AG08396 (cell line): Measurements from ENCODE around the gene CEP41.

Source experiments
- DNase-seq: peaks from one replicate; pipeline ENCODE4 v3.0.0; 2012; ENCODE audit warnings: low spot score, mixed read lengths

CEP41 gene, protein sequence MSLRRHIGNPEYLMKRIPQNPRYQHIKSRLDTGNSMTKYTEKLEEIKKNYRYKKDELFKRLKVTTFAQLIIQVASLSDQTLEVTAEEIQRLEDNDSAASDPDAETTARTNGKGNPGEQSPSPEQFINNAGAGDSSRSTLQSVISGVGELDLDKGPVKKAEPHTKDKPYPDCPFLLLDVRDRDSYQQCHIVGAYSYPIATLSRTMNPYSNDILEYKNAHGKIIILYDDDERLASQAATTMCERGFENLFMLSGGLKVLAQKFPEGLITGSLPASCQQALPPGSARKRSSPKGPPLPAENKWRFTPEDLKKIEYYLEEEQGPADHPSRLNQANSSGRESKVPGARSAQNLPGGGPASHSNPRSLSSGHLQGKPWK

DNA sequence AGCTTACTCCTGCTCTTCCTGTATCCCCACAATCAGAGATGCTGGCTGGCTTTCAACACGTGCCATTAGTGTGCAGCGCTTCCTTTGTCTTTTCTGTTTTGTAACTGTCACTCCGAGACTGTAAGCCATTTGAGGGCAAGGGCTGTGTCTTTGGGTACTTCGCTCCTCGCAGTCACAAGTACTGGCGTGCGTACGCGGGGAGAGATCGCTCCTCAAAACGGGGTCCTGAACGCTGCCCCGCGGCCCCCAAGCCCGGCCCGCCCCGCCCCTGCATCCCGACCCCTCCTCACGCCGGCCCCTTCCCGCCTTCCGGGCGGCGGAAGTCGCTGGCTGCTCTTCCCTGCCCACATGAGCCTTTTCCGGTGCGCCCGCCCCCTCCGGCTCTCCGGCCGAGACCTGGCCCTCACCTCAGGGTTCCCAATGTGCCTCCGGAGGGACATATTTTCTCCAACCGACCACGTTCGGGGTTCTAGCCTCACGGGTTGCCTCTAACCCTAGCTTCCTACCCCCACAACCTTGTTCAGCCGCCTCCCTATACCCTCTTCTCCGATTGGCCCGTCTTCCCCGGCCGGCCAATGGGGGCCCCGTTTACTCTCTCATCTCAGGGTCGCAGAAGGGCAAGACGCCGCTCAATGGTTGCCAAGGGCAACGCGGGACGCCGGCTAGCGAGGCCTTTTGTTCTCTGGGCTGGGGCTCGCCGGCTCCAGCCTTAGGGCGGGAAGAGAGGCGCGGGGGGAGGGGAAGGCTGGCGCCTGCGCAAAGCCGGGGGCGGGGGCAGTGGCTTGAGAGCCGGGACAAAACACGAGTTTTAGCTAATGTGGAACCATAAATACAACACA is at the start of gene CEP41:
CEP41 (minus strand) TSS at position 490 of the 839 bp plus-strand sequence; CDS start at position 440, 50 bp downstream.
- peak; percentile 98 for DNase-seq

DNA sequence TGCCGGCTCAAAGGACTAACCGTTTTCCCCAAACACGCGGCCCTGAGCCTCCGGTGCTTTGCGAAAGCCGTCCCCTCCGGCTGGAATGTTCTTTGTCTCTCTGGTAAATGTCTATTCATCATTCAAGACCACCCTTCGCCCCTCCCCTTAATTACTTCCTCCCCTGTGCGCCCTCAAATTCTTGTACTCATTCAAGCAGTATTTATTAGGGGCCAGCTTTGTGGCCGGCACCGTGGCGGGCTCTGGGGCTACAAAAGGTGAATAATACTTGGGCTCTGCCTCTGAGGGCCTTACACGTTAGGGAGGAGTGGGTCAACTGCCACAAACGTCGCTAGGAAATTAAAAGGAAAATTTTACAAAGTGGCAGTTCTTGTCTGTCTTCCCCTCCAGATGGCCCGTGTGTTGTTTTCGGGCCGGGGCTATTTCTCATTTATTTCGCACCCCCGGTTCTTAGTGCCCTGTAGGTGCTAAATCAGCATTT is 49.5 kb upstream of the CEP41 start:
- DNase-seq = no peak

DNA sequence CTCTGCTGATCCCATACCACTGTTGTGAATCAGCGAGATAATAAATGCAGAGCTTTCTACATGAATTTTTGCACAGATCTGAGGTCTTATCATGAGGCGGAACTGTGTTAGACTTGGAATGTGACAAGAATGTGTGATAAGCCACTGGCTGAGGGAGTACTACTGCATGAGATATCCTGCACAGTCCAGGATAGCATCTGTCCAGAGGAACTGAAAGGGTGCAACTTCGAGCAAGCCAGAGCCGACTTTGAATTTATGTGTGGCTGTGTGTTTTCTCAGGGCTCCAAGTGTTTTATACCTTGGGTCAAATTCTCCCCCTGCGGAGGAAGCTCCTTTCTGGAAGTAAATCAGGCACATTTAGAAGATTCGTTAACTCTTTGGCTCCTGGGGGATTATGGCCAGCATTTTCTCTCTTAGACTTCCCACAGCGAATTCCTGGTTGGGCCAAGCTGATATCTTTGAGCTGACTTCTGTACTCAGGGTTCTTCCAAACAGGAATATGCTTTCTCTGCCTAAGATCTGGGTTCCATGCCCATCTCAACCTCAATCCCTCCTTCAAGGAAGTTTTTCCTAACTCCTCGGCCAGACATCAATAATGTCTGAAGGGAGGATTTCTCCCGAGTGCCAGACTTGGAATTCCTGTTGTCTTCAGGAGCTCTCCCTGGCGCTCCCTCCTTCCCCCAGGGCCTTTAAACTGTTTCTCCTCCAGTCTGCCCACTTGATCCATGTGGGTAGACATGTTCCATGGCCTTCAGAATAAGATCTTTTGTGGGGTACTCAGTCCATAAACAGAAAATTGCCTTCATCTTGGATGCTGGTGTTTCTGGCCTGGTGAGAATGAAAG is 48.5 kb upstream of the CEP41 start:
- peak; percentile 83 for DNase-seq

DNA sequence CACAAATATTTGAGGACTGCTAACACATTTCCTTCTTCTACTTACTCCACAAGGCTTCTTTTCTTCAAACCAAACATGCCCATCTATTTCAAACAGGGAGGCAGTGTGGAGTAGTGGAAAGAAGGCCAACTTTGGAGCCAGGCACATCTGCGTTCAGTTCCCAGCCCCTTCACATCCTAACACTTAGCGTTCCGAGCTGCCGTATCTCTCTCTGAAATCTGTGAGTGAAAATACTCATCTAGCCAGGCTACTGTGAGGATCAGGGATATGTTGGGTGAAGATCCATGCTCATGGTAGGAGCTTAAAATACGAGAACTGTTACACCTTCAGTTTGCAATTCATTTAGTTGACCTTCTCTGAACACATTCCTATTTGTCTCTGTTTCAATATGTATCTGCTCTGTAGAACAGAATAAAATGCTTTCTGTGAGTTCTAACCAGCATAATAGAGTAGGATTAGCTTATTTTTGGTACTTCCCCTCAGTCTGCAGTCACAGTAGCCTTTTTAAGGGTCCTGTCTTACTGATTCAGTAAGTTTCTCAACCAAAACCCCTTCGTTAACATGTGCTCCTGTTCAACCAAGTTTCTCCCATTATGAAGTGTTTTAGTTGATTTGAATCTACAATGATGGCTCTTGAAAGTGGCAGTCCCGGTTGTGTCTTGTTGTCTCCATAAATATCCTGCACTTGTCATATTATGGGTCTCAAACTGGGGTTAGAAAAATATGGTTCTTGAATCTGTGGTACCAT is 47.8 kb upstream of the CEP41 start:
- no peak for DNase-seq

DNA sequence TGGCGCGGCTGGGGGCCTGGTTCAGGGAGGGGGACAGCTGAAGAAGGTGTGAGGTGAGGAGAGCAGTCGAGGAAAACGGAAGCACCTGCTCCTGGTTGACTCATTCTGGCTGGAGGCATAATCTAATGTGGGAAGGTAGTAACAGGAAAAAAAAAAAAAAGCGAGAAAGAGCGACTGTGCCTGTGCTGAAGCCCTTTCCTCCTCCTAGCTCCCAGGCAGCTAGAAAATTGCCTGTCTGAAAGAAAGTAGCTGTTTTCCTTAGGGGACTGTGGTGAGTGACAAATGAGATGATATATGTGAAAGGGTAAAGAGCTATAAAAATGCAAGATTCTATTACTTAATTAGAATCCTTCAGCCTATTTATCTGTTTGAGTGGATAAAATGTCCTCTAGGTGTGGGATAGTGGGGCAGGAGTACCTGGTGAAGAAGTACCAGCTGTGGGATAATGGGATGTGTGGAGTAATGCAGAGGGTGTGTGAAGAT is 46.2 kb upstream of the CEP41 start:
- DNase-seq = no peak

DNA sequence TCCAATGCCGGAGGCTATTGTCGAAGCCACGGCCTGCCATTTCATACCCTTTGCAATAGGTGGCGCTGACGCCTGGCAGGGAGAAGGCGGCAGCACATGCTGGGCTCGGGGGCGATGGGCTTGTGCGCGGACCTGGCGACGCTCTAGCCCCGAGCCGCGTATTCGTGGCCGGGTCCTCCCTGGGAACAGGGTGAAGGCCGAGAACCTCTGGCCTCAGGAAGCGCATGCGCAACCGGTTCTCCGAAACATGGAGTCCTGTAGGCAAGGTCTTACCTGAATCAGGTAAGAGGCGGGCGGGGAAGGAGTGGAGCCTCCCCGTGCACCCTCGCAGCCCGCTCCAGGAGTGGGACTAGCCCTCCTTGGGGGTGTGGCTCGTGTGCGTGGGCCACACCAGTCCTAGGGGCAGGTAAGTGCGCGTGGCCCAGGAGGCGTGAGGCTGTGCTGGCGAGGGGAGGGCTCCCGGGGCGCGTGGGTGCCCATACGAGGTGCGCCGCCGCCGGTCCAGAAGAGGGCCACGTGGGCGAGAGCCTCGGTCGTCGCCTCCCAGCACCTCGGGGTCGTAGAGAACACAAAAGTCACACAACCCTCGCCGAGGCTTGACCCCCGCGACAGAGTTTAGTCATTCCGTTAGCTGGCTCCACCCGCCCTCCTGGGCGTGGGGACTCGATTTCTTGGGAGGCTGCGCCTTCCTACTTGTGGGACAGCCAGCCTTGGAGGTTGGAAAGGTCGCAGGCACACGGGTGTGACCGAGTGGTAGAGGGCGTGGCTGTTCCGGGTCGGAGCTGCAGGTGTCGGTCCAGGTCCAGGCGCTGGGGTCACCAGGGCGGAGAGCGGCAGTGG is 45.5 kb upstream of the CEP41 start:
- no peak for DNase-seq

DNA sequence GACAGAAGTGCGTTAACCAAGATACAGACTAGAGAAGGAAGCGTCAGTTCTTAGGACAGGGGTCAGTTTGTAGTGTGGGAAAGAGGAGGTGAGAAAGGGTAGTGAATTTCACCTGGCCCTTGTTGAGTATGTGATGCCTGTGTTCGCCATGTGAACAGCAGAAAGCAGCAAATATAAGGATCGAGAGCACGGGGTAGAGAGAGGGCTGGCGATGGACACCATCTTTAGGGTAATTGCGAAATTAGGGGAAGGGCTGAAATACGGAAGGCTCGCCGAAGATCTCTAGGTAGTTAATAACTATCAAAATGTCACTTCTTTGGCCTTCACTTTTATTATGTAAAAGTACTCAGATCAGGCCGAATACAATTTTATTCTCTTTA is 44.9 kb upstream of the CEP41 start:
- no peak for DNase-seq

DNA sequence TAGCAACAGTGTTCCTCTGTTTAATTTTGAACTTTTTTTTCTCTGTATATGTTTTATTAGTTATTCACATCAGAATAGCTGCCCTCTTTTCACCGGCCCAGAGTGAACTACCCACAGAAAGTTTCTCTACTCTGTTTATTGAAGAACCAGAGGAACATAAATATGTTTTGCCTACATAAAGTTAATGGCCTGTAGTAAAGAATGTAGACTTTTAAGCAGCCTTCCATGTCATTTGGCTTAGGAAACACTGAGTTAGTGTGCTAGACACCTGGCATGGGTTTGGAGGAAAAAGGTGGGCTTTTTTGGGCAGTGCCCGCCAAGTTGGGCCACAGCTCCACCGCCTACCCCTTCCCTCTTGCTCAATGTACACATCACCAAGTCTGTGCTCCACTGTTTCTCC is 42.2 kb upstream of the CEP41 start:
- no peak for DNase-seq

DNA sequence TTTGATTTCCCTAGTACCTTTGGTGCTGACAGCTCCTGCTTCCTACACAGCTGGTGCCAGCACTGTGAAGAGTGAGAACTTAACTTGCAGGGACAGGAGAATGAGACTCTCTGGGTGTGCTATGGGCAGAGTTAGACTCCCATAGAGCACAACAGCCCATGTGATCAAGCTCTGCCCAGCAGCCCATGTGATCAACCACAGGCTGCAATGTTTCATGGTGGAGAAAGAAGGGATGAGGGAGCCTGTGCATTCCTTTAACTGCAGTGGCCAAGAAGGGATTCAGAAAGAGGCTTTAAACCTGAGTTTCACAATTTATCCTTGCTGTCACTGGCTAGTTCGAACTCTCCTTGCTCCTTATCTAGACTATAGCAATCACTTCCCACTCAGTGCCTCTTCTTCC is 41.1 kb upstream of the CEP41 start:
- DNase-seq = peak; percentile 37

DNA sequence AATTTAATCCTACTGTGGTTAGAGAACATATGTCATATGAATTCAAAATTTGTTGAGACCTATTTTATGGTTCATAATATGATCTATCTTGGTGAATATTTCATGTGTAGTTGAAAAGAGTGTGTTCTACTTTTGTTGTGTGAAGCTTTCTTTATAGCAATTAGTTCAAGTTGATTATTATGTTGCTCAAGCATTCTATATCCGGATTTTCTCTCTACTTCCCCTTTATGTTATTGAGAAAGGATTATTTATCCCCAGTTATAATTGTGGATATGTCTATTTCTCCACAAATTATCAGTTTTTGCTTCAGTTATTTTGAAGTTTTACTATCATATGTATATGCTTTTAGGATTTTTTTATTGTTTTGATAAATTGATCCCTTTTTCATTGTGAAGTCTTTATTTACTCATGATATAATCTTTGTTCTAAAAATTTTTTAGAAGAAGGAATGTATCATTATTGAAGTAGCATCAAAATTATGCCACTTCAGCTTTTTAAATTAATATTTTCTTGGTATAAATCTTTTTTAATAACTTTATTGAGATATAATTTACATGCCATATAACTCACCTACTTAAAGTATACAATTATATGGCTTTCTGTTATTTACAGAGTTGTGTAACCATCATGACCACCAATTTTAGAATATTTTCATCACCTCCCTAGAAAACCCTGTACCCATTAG is 39.0 kb upstream of the CEP41 start:
- DNase-seq = no peak

DNA sequence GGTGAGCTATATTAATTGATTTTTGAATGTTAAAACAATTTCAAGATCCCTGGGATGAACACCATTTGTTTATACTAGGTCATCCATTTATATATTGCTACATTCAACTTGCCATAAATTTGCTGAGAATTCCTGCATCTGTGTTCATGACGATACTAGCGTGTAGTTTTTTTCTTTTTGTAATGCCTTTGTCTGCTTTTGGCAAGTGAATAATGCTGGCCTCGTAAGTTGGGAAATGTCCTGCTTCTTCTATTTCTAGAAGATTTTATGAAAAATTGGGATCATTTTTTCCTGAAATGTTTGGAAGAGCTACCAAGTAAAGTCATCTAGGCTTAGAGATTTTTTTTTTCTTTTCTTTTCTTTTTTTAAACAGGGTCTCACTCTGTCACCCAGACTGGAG is 38.2 kb upstream of the CEP41 start:
- DNase-seq = no peak

DNA sequence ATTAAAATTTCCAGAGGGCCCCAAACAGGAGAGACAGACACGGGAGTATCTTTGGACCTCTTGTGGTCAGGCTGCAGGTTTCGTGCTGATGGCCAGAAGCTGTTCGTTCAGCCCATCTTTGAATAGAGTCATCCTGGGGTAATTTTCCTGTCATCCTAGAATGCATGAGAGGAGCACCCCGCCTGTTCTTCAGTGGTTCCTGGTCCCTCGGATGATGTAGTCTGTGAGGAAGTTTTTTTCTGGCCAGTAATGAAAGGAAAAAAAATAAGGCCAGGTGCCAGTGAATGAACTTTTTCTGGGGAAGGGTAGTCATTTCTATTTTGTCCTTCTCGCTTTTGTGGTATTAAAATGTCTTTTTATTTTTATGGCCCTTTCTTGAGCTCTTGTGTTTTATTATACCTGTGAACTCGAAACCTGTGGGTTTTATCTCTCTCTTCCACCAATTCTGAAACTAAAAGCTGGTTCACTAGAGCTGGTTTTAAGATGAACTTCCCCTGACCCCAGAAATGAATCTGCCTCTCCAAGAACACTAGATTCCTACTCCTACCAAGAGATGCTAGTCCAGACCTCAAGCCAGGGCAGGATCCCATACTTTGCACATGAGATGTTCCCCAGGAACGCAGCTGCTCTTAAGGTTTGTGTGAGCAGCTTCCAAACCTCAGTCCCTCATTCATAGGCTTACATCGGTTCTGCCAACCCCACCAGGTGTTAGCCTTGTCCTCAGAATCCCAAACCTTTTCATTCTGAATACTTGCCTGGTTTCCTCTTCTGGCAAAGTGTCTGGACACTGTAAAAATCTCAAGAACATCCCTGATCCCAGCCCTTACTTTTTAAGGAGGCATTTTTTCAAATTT is 35.7 kb upstream of the CEP41 start:
- DNase-seq = no peak

DNA sequence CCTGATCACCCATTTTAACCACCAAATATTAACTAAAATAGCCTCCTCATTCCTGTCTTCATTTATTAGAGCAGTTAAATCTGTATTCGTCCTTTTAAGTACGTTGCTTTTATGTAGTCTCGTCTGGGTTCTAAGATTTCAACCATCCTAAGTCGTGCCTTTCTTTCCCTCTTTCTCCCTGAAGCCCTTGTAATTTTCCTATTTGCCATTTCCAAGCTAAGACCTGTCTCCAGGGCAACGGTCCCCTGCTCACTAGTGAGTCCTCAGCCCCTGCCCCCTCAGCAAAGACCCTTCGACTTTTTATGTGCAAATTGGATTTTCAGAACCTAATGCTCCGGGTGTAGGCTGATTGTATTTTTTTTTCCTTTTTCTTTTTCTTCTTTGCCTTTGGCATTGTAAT is 35.0 kb upstream of the CEP41 start:
- no peak for DNase-seq

DNA sequence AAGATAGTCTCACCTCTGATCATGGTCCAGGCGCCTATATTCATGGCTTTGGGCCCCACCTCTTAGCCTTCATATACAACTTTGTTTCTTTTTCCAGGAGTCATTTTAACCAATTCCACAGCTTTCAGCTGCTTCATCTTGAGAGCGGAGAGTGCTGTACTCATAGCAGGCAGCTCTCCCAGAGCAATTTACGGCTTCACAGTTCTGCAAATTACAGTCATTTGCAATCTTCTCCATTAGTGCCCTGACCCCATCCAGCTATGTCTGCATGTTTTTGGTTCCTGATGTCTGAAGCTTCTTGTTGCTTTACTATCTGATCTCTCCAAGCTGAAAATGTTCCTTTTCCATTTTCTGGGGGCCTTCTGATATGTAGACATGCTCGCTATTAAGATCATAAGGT is 33.1 kb upstream of the CEP41 start:
- DNase-seq = no peak

DNA sequence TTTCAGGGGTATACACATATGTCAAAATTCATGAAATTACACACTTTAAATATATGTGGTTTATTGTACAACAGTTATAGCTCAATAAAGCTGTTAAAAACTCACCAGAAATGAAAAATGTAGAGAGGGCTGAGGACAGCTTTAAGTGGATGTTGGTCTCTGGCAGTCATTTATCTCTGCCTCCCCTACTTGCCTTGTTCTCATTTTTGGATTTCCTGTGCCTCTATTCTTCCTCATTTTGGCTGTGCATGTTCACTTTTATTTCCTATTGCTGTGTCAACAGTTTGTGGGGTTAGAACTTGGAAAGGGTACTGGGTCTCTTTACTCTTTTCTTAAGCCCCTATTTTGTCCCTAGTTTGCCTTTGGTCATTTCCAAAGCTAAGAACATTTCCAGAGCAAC is 32.5 kb upstream of the CEP41 start:
- no peak for DNase-seq

DNA sequence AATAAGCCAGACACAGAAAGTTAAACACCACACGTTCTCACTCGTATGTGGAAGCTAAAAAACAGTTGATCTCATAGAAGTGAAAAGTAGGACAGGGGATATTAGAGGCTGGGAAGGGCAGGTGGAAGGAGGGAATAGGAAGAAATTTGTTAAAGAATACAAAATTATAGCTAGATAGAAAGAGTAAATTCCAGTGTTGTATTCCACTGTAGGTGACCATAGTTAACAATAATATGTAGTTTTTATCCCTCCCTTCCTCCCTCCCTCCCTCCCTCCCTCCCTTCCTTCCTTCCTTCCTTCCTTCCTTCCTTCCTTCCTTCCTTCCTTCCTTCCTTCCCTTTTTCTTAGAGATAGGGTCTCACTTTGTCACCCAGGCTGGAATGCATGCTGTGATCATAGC is 31.2 kb upstream of the CEP41 start:
- no peak for DNase-seq

DNA sequence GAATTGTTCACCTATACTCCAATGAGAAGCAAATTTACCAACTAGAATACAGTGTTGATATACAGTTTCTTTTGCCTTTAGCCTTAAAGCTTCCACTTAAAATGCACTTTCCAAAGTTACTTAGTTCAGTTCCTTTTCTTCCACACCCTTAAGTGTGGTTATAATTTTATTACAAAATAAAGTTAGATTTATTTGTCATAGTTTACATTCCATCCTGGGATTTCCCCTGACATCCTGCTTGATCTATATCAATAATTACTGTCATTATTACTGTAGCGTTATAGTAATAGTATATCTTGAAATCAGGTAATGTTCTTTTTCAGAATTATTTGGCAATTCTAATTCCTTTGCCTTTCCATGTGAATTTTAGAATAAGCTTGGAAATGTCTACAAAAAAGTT is 27.8 kb upstream of the CEP41 start:
- no peak for DNase-seq

DNA sequence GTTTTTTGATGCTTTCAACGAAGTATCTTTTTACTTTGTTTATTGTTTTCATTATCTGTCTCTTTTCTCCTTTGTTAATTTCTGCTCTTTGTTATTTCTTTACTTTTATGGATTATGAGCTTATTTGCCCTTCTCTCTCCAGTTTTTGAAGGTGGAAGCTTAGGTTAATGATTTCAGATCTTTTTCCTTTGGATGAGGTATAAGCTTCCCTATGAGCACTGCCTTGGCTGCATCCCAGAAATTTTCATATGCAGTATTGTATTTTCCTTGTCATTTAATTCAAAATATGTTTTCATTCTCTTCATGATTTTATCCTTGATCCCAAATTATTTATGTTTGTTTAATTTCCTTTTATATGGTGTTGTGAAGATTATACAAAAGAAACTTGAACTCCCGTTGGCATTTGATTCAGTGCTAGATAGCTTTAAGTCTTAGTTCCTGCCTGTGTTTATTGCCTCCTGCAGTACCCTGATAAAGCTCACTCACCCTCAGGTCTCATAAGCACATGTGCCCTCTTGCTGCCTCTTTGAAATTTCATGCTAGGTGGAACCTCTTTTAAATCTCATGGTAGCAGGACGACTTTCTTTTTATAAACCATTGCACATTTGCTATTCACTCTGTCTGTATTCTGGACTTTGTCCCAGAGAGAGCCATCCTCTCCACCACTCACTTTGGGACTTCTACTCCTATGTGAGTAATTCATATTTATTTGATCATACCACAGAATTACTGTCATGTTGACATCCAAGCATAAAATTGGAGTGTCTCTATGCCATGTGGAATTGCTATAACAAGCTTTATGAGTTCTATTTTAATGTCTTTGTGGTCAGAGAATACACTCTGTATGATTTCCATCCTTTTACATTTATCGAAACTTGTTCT is 23.0 kb upstream of the CEP41 start:
- DNase-seq = no peak
